ENCODE data around the gene HYCC2. TPM values are rescaled to one million over a fixed set of nuclear protein-coding genes. Genes with fewer than 3 reads are reported as not detected.
"Not testable (repeated sequence)": the region's sequence is repeated elsewhere in the genome, so short reads cannot be mapped to it uniquely, and the experiment has no call there.

The HYCC2 gene
- total and polyA plus RNA-seq, 2 donors: 8.5 to 8.9 TPM

GRCh38 chr2:201090574-201090973 lies 19.1 kb upstream of the HYCC2 start:
- Histone ChIP-seq H3K4me3 (ENCODE audit: low read length in 2 of 2) (no peak overlapping the region), H3K9me3 (ENCODE audit: control insufficient read depth in 2 of 2, insufficient read depth in 1 of 2, low read length in 1 of 2) (no peaks in the 10 kb centered on the region), H3K36me3 (ENCODE audit: control insufficient read depth in 2 of 2, insufficient read depth in 2 of 2, low read length in 1 of 2) (peaks cover 9 to 27% of the 10 kb centered on the region in 2 donors), H3K4me1 (ENCODE audit: control insufficient read depth in 2 of 2, insufficient read depth in 2 of 2, low read length in 2 of 2) (no peaks in the 10 kb centered on the region), H3K27ac (ENCODE audit: low read depth in 1 of 2, low read length in 1 of 2) (no peak overlapping the region), H3K27me3 (ENCODE audit: control insufficient read depth in 2 of 2, insufficient read depth in 1 of 2, low read length in 1 of 2) (no peaks in the 10 kb centered on the region)
- DNase-seq (ENCODE audit: low read depth in 6 of 9, low spot score in 9 of 9): no peak
- WGBS: 97% methylated on average over 4 of the region's 4 CpGs

GRCh38 chr2:201084863-201085262 lies 13.4 kb upstream of the HYCC2 start:
- DNase-seq (ENCODE audit: low read depth in 6 of 9, low spot score in 9 of 9): no peak
- Histone ChIP-seq H3K9me3 (ENCODE audit: control insufficient read depth in 2 of 2, insufficient read depth in 1 of 2, low read length in 1 of 2) (no peaks in the 10 kb centered on the region), H3K27me3 (ENCODE audit: control insufficient read depth in 2 of 2, insufficient read depth in 1 of 2, low read length in 1 of 2) (no peaks in the 10 kb centered on the region), H3K36me3 (ENCODE audit: control insufficient read depth in 2 of 2, insufficient read depth in 2 of 2, low read length in 1 of 2) (peaks cover 25 to 61% of the 10 kb centered on the region in 2 donors), H3K27ac (ENCODE audit: low read depth in 1 of 2, low read length in 1 of 2) (no peak overlapping the region), H3K4me3 (ENCODE audit: low read length in 2 of 2) (no peak overlapping the region), H3K4me1 (ENCODE audit: control insufficient read depth in 2 of 2, insufficient read depth in 2 of 2, low read length in 2 of 2) (no peaks in the 10 kb centered on the region)
- 96% methylated on average over 2 of the region's 2 CpGs for WGBS

- Histone ChIP-seq H3K27me3 (ENCODE audit: control insufficient read depth in 2 of 2, insufficient read depth in 1 of 2, low read length in 1 of 2) (no peaks in the 10 kb centered on the region), H3K36me3 (ENCODE audit: control insufficient read depth in 2 of 2, insufficient read depth in 2 of 2, low read length in 1 of 2) (peaks cover 8 to 12% of the 10 kb centered on the region in 2 donors), H3K27ac (ENCODE audit: low read depth in 1 of 2, low read length in 1 of 2) (no peak overlapping the region), H3K4me1 (ENCODE audit: control insufficient read depth in 2 of 2, insufficient read depth in 2 of 2, low read length in 2 of 2) (peaks cover 8 to 9% of the 10 kb centered on the region in 2 donors), H3K9me3 (ENCODE audit: control insufficient read depth in 2 of 2, insufficient read depth in 1 of 2, low read length in 1 of 2) (no peaks in the 10 kb centered on the region), H3K4me3 (ENCODE audit: low read length in 2 of 2) (no peak overlapping the region)
- no peak for DNase-seq (ENCODE audit: low read depth in 6 of 9, low spot score in 9 of 9)
- 95% methylated on average over 7 of the region's 7 CpGs for WGBS
These were observed 3.5 kb upstream of the HYCC2 start for GRCh38 chr2:201074996-201075395.

- peaks cover 8 to 11% of the 10 kb centered on the region in 2 donors for H3K4me1 ChIP-seq (ENCODE audit: control insufficient read depth in 2 of 2, insufficient read depth in 2 of 2, low read length in 2 of 2)
- no peaks in the 10 kb centered on the region for H3K36me3 ChIP-seq (ENCODE audit: control insufficient read depth in 2 of 2, insufficient read depth in 2 of 2, low read length in 1 of 2)
- H3K27ac ChIP-seq (ENCODE audit: low read depth in 1 of 2, low read length in 1 of 2): no peak overlapping the region
- H3K4me3 ChIP-seq (ENCODE audit: low read length in 2 of 2): no peak overlapping the region
- WGBS: 96% methylated on average over 1 of the region's 1 CpG
- no peaks in the 10 kb centered on the region for H3K9me3 ChIP-seq (ENCODE audit: control insufficient read depth in 2 of 2, insufficient read depth in 1 of 2, low read length in 1 of 2)
- no peaks in the 10 kb centered on the region for H3K27me3 ChIP-seq (ENCODE audit: control insufficient read depth in 2 of 2, insufficient read depth in 1 of 2, low read length in 1 of 2)
- DNase-seq (ENCODE audit: low read depth in 6 of 9, low spot score in 9 of 9): no peak
These were observed 1.6 kb upstream of the HYCC2 start for GRCh38 chr2:201073071-201073470.

- peak overlapping the region; percentile 70 to 94 for H3K27ac ChIP-seq (ENCODE audit: low read depth in 1 of 2, low read length in 1 of 2)
- peak overlapping the region; percentile 72 to 76 for H3K4me3 ChIP-seq (ENCODE audit: low read length in 2 of 2)
- H3K36me3 ChIP-seq (ENCODE audit: control insufficient read depth in 2 of 2, insufficient read depth in 2 of 2, low read length in 1 of 2): no peaks in the 10 kb centered on the region
- peaks cover 8 to 14% of the 10 kb centered on the region in 2 donors for H3K4me1 ChIP-seq (ENCODE audit: control insufficient read depth in 2 of 2, insufficient read depth in 2 of 2, low read length in 2 of 2)
- H3K27me3 ChIP-seq (ENCODE audit: control insufficient read depth in 2 of 2, insufficient read depth in 1 of 2, low read length in 1 of 2): no peaks in the 10 kb centered on the region
- H3K9me3 ChIP-seq (ENCODE audit: control insufficient read depth in 2 of 2, insufficient read depth in 1 of 2, low read length in 1 of 2): no peaks in the 10 kb centered on the region
- 4% methylated on average over 5 of the region's 5 CpGs for WGBS
- no peak for DNase-seq (ENCODE audit: low read depth in 6 of 9, low spot score in 9 of 9)
These were observed 695 bp upstream of the HYCC2 start for GRCh38 chr2:201072201-201072530.

- H3K36me3 ChIP-seq (ENCODE audit: control insufficient read depth in 2 of 2, insufficient read depth in 2 of 2, low read length in 1 of 2): no peaks in the 10 kb centered on the region
- peak in 3 of 9 donors; percentile 10 to 23 (median 14) for DNase-seq (ENCODE audit: low read depth in 6 of 9, low spot score in 9 of 9)
- WGBS: 1% methylated on average over 21 of the region's 21 CpGs
- H3K27me3 ChIP-seq (ENCODE audit: control insufficient read depth in 2 of 2, insufficient read depth in 1 of 2, low read length in 1 of 2): no peaks in the 10 kb centered on the region
- H3K27ac ChIP-seq (ENCODE audit: low read depth in 1 of 2, low read length in 1 of 2): peak overlapping the region; percentile 94 to 95
- peaks cover 8 to 14% of the 10 kb centered on the region in 2 donors for H3K4me1 ChIP-seq (ENCODE audit: control insufficient read depth in 2 of 2, insufficient read depth in 2 of 2, low read length in 2 of 2)
- H3K4me3 ChIP-seq (ENCODE audit: low read length in 2 of 2): peak overlapping the region; percentile 72 to 76
- no peaks in the 10 kb centered on the region for H3K9me3 ChIP-seq (ENCODE audit: control insufficient read depth in 2 of 2, insufficient read depth in 1 of 2, low read length in 1 of 2)
These were observed 458 bp downstream of the HYCC2 start for GRCh38 chr2:201070948-201071478.

GRCh38 chr2:201064797-201065329 lies 6.6 kb downstream of the HYCC2 start:
- 94% methylated on average over 2 of the region's 2 CpGs for WGBS
- H3K4me1 ChIP-seq (ENCODE audit: control insufficient read depth in 2 of 2, insufficient read depth in 2 of 2, low read length in 2 of 2): peaks cover 0 to 5% of the 10 kb centered on the region in 2 donors

GRCh38 chr2:201063516-201063915 lies 8.0 kb downstream of the HYCC2 start:
- H3K4me3 ChIP-seq (ENCODE audit: low read length in 2 of 2); H3K9me3 ChIP-seq (ENCODE audit: control insufficient read depth in 2 of 2, insufficient read depth in 1 of 2, low read length in 1 of 2); H3K27me3 ChIP-seq (ENCODE audit: control insufficient read depth in 2 of 2, insufficient read depth in 1 of 2, low read length in 1 of 2); H3K27ac ChIP-seq (ENCODE audit: low read depth in 1 of 2, low read length in 1 of 2); H3K4me1 ChIP-seq (ENCODE audit: control insufficient read depth in 2 of 2, insufficient read depth in 2 of 2, low read length in 2 of 2); DNase-seq (ENCODE audit: low read depth in 6 of 9, low spot score in 9 of 9): not testable (repeated sequence)
- peaks cover 3 to 11% of the 10 kb centered on the region in 2 donors for H3K36me3 ChIP-seq (ENCODE audit: control insufficient read depth in 2 of 2, insufficient read depth in 2 of 2, low read length in 1 of 2)
- WGBS: 98% methylated on average over 5 of the region's 5 CpGs

More at GRCh38 chr2:201064797-201065329, 6.6 kb downstream of the HYCC2 start:
- Histone ChIP-seq H3K9me3 (ENCODE audit: control insufficient read depth in 2 of 2, insufficient read depth in 1 of 2, low read length in 1 of 2) (no peaks in the 10 kb centered on the region), H3K27me3 (ENCODE audit: control insufficient read depth in 2 of 2, insufficient read depth in 1 of 2, low read length in 1 of 2) (no peaks in the 10 kb centered on the region), H3K36me3 (ENCODE audit: control insufficient read depth in 2 of 2, insufficient read depth in 2 of 2, low read length in 1 of 2) (no peaks in the 10 kb centered on the region), H3K27ac (ENCODE audit: low read depth in 1 of 2, low read length in 1 of 2) (no peak overlapping the region), H3K4me3 (ENCODE audit: low read length in 2 of 2) (no peak overlapping the region)
- no peak for DNase-seq (ENCODE audit: low read depth in 6 of 9, low spot score in 9 of 9)

GRCh38 chr2:201059961-201060755 lies 11.3 kb downstream of the HYCC2 start:
- H3K36me3 ChIP-seq (ENCODE audit: control insufficient read depth in 2 of 2, insufficient read depth in 2 of 2, low read length in 1 of 2): peaks cover 3 to 12% of the 10 kb centered on the region in 2 donors
- 93% methylated on average over 10 of the region's 10 CpGs for WGBS
- H3K27me3 ChIP-seq (ENCODE audit: control insufficient read depth in 2 of 2, insufficient read depth in 1 of 2, low read length in 1 of 2): no peaks in the 10 kb centered on the region
- H3K9me3 ChIP-seq (ENCODE audit: control insufficient read depth in 2 of 2, insufficient read depth in 1 of 2, low read length in 1 of 2): no peaks in the 10 kb centered on the region
- no peak overlapping the region for H3K4me3 ChIP-seq (ENCODE audit: low read length in 2 of 2)
- H3K27ac ChIP-seq (ENCODE audit: low read depth in 1 of 2, low read length in 1 of 2): no peak overlapping the region
- no peaks in the 10 kb centered on the region for H3K4me1 ChIP-seq (ENCODE audit: control insufficient read depth in 2 of 2, insufficient read depth in 2 of 2, low read length in 2 of 2)
- DNase-seq (ENCODE audit: low read depth in 6 of 9, low spot score in 9 of 9): no peak
